DOHH2 (cell line): ENCODE results near the gene HAUS3.

ENCODE experiments used
- EZH2phosphoT487 ChIP-seq: fragments of 200-600 bp; sonication (generic); IDR thresholded peaks from 2 replicates; pipeline ENCODE4 v1.6.1; 2017; ENCODE audit warnings: borderline replicate concordance, mild to moderate bottlenecking, antibody characterized with exemption, low read length, moderate library complexity, mixed read lengths
- TF ChIP-seq, protein P1 (sequence below): fragments of 200-600 bp; sonication (generic); IDR thresholded peaks from one replicate; pipeline ENCODE4 v1.5.1; 2014; ENCODE audit warnings: antibody characterized with exemption, mild to moderate bottlenecking, low read depth, low read length; ENCODE audit not compliant: poor library complexity, severe bottlenecking

GRCh38 chr4:2267841-2268240 is 25.9 kb upstream of the HAUS3 start:
- TF ChIP-seq, protein P1, sequence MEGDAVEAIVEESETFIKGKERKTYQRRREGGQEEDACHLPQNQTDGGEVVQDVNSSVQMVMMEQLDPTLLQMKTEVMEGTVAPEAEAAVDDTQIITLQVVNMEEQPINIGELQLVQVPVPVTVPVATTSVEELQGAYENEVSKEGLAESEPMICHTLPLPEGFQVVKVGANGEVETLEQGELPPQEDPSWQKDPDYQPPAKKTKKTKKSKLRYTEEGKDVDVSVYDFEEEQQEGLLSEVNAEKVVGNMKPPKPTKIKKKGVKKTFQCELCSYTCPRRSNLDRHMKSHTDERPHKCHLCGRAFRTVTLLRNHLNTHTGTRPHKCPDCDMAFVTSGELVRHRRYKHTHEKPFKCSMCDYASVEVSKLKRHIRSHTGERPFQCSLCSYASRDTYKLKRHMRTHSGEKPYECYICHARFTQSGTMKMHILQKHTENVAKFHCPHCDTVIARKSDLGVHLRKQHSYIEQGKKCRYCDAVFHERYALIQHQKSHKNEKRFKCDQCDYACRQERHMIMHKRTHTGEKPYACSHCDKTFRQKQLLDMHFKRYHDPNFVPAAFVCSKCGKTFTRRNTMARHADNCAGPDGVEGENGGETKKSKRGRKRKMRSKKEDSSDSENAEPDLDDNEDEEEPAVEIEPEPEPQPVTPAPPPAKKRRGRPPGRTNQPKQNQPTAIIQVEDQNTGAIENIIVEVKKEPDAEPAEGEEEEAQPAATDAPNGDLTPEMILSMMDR: no peak
- TF ChIP-seq EZH2phosphoT487: no peak
